HG02763 (cell line): ENCODE results near the gene KRTAP10-3.
"Not testable (repeated sequence)": the region's sequence is repeated elsewhere in the genome, so short reads cannot be mapped to it uniquely, and the experiment has no call there.

Source experiments
- ATAC-seq: cut with Tn5 transposase; IDR thresholded peaks from one replicate; pipeline ENCODE4 v1.9.1; 2021; ENCODE audit warnings: mild to moderate bottlenecking, moderate library complexity; ENCODE audit not compliant: unreplicated experiment

The KRTAP10-3 gene

DNA sequence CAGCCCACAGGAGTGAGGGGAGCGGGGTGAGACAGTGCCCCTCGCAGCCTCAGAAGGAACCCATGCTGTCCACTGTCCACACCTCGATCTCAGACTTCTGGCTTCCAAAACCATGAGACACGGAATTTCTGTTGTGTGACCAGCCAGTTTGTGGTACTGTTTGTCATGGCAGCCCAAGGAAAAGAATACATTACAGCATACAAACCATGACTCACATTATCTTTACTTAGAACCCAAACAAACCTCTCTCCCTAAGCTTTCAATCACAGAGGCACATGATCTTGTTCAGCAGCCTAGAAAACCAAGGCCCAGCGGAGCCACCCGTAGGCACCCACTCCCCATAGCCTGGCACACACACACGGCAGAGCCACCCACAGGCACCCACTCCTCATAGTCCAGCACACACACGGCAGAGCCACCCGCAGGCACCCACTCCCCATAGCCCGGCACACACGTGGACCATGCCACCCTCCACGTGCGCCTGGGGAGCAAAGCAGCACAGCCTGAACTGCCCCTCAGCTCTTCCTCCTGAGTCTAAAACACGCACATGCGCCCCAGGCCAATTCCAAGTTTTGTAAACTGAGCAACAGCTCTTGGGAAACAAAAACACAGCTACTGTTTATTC lies 14.5 kb upstream of the KRTAP10-3 start:
- no peak for ATAC-seq

DNA sequence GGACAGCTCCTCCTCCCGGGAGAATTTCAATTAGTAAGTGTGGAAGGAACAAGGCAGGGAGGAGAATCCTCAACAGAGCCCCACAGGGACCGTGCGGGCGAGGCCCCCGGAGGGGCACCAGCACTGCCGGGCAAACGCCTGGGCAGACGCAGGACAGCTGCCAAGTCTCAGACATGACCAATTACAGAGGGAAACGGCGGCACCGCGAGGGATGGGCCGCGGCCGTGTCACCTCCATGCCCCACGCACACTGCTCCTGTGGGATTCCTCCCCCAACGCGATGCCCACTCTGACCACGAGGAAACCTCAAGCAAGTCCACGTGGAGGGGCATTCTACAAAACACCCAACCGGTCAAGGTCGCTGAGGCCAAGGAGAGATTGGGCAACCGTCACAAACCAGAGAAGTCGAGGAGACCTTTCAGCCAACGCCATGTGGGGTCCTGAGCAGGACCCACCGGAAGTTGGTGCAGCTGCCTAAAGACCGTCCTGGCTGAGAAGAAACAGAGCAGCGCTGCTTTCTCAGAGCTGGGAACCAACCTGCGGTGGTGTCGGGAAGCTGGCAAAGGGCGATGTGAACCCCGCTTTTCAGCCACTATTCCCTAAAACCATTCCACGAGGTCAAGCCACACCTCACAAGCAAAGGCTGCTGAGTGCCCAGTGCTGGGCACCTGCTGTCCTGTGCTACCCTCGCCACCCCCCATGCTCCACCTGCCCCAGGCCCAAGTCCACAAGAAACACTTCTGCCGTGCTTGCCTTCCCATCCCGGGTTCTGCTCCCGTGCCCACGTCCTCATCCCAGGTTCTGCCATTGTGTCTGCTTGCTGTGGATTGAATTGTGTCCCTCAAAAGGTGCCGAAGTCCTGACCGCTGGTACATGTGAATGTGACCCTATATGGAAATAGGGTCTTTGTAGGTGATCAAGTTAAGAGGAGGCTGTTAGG lies 13.5 kb upstream of the KRTAP10-3 start:
- ATAC-seq, result no peak

DNA sequence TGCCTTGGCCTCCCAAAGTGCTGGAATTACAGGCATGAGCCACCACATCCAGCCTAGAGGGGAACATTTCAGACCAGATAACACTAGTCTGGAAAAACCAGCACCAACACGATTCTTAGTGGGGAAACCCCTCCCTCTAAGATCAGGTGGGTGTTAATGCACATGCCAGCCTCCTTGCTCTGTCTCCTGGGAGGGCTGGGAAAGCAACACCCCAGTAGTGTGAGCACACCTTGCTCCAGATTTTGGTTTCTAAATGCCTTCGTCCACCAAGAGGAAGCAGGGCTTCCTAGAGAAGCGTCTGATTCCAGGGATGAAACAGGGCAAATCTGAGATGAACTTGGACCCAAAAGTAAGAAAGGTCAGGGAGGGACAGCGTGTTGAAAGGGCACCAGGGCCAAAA lies 12.7 kb upstream of the KRTAP10-3 start:
- ATAC-seq, result no peak

DNA sequence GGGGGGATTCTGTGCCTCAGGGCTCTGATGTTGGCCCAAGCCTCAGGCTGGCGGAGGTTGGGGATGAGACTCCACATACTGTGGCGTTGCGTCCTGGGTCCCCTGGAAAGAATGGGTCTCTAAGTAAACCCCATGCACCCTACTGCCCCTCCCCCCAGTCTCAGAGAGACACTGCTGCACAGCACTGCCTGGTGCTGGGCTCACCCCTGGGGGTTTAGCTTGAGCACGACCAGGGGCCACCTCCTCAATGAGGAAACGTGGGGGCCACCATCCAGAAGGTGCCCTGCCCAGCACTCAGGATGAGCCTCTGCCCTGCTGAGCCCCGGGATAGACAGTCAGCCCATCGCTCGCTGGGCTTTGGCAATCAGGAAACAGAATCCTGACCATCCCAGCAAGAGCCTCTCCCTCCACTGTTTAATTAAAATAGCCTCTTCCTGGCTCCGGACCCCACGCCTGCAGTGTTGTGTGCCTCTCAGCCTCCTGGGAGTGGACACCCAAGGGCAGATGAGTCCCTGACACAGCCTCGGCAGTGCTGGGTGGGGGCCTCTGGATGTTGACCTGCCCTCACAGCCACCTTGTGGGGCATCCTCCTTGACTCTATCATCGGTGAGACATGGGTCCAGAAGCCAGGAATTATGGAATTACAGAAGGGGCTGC lies 11.4 kb upstream of the KRTAP10-3 start:
- ATAC-seq, result no peak

DNA sequence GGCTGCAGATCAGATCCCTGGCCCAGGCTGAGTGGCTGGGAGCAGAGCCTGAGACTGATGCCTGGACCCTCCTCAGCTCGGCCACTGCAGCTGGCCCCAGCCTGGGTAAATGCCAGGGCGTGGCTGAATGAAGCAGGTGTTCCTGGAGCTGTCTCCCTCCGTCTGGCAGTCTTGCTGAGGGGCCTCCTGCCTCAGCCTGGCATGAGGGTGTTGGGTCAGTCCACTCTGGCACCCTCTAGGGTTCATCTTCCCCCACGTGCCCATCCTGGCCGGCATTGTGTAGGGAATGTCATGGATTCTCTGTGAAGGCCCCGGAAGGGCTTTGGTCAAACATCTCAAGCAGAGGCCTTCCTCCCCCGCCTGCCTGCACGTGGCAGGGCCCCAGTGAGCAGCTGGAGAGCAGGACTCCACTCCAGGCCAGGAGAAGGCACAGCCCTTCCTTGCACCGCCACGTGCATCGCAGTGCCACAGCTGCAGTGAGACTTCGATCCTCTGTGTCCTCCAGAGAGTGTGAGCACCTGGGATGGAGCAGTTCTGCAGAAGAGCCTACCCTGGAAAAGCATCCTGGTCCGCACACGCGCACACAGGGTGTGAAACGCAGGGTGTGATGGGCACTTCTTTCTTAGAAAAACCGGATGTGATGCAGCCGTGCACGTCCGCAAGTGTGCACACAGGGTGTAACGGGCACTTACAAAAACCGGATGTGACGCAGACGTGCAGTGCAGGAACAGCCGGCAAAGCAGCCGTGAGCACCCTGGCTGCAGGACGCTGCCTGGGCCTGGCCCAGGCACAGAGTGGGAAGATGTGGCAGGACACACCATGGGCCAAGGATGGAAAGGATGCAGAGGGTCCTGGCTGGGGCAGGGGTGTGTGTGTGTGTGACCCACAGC lies 10.3 kb upstream of the KRTAP10-3 start:
- no peak for ATAC-seq

DNA sequence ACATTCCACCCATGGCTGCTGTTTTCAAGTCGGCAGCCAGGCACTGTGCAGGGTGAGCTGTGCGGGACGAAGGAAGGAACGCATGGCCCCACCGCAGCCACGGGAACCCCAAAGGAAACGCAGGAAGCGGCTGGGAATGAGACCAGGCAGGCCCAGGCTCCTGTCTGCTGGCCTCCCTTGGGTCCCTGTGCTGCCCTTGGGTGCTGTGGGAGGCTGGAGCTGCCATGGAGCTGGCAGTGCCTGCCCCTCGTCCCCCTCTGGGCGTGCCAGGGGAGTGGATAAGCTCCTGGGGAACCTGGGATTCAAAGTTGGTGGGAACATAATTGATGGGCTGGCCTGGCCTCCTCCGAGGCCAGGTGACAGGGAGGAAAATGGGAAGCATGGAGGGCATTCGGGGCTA lies 9.7 kb upstream of the KRTAP10-3 start:
- no peak for ATAC-seq

DNA sequence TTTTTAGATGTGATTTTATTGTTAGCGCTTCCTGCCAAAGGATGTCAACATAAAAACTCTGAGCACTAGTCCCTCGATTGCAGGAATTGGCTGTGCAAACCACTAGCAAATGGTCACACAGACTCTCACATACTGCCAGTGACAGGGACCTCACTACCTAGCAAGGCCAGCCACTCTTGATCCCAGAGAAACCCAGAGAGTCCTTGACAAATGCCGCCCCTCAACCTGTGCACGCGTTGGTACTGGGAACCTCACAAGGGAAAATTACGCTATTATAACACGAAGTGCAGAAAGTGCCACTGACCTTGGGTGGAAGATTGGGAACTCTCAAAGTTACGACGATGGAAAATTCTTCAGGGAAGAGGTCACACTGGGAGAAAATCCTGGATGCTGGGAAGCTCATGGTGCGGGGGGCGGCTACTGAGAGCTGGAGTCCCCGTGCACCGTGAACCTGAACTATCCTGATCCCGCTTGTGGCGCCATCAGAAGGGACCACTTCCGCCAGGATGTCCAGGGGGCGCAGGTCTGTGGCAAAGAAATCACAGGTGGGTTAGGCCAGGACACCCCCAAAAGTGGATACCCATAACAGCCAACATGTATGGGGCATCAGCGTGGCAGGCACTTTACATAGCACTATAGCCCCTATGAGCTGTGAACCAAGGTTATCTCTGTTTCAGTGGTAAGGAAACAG lies 9.0 kb upstream of the KRTAP10-3 start:
- no peak for ATAC-seq

DNA sequence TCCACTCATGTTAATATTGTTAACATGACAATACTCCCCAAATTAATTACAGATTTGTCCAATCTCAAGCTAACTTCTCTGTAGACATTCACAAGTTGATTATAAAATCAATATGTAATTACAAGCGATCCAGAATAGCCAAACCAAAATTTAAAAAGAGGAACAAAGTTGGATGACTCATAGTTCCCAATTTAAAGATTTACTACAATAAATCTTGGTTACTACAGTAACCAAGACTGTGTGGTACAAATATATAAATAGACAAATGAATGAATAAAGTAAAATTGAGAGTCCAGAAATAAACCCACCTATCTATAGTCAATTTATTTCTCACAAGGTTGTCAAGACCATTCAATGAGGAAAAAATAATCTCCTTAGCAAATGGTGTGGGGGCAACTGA lies 7.8 kb upstream of the KRTAP10-3 start:
- no peak for ATAC-seq

DNA sequence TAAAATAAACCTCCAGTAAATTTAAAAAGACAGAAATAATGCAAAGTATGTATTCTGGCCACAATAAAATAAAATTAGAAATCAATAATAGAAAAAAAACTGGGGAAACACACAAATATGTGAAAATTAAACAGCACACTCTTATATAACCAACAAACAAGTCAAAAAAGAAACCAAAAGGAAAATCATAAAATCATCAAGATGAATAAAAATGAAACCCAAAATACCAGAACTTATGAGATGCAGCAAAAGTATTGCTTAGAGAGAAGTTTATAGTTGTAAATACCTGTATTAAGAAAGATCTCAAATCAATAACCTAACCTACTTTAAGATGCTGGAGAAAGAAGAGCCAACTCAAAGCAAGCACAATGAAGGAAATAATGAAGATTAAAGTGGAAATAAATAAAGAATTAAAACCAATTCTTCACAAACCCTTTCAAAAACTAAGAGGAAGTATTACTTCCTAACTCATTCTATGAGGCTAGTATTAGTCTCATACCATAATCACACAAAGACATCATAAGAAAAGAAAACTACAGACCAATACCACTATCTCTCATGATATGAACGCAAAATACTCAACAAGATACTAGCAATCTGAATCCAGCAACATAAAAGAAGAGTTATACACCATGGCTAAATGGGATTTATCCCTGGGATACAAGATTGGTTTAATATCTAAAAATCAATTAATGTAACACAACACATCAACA lies 6.4 kb upstream of the KRTAP10-3 start:
- no peak for ATAC-seq

DNA sequence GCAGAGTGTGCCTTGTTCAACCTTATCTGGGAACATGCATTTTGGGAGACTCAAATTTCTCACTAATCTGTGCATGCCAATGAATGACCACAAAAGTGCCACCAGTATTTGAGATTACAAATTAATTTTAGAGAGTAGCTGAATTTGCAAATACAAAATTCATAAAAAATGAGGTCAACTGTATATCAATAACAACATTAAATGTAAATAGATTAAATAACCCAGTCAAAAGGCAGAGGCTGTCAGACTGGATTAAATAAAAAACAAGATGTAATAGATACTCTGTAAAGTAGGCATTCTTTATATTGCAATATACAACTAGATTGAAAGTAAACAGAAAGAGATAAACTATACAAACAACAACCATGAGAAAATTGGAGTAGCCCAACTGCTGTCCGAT lies 5.5 kb upstream of the KRTAP10-3 start:
- no peak for ATAC-seq

DNA sequence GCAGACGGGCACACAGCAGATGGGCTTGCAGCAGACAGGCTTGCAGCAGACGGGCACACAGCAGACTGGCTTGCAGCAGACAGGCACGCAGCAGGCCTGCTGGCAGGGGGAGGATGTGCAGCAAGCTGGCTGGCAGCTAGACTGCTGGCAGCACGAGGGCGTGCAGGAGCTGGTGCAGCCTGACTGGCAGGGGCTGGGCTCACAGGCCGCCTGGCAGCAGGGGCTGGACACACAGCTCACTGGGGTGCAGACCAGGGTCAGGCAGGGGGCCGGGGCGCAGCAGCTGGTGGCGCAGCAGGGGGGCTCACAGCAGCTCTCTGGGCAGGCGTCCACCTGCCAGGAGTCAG lies 293 bp downstream of the KRTAP10-3 start:
- not testable (repeated sequence) for ATAC-seq

DNA sequence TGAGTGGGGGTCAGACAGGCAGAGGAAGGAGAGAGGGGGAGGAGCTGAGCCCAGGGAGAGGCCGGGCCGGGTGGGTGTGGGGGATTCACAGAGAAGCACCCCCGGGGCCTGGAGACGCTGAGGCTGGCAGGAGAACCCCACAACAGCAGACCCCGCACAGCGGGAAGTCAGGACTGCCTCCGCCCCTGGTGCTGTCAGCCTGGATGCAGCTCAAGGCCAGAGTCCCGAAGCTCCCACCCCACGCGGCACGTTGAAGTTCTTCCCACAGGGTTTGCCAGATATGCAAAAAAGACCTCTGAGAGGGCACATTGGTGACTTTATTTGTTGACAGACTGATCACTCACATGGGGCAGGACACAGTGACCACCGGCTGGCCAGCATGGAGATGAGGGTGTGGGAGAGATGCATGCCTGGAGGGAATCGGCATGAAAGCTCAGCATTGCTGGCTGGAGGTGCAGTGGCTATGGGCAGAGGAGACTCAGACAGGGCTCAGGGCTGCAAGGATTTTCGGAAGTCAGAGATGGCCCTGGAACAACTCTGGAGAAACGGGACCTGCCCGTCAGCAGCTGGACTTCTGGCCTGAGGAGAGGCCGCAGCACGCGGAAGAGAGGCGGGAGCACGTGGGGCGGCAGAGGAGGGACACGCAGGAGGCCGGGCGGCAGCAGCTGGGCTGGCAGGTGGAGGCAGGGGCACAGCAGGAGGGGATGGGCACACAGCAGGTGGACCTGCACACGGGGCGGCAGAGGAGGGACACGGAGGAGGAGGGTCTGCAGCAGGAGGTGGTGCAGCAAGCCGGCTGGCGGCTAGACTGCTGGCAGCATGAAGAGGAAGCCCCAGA lies 885 bp downstream of the KRTAP10-3 start:
- no peak for ATAC-seq

DNA sequence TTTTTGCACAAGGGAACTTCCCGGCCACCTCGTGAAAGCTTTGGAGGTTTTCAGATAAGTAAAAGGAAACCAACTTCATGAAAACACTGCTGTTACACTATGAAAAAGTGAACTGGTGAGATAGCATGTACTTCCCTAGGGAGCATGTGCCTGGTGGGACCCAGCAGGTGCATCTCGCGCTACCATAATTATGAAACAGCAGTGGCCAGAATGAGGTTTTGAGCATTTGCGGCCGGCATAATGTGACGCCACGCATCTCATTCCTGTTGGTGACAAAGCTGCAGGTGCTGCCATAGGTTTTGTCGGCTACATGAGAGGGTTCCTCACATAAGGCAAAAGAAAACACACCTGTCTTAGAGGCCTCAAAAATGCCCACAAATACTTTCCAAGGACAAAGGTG lies 1.7 kb downstream of the KRTAP10-3 start:
- ATAC-seq, result no peak

DNA sequence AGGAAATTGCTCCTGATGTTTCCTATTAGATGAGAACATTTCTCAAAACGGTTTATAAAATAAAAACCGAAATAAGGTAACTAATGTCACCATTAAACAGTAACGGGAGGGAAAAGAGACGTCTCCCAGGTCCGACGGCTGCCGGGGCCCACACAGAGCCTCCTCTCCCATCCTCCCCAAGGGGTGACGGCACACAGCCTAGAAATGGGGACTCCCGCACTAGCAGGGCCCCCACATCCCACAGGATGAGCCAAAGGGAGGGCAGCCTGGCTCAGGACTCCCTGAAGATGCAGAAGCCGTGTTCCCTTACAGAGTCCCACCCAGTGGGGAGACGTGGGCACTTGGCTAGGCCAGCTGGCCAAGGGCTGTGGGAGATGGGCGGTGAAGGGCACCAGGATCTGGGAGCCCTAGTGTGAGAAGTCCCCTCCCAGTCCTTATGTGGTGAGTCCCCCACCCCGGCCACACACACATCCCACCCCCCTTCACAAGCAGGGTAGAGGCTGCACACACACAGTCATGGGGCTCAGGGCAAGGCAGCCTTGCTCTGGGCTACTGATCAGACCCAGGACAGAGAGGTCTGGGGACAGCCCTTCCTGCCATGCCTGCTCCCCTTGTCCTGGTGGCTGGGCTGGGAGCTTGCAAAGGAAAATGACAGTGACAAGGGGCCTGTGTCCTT lies 3.3 kb downstream of the KRTAP10-3 start:
- ATAC-seq, result no peak

DNA sequence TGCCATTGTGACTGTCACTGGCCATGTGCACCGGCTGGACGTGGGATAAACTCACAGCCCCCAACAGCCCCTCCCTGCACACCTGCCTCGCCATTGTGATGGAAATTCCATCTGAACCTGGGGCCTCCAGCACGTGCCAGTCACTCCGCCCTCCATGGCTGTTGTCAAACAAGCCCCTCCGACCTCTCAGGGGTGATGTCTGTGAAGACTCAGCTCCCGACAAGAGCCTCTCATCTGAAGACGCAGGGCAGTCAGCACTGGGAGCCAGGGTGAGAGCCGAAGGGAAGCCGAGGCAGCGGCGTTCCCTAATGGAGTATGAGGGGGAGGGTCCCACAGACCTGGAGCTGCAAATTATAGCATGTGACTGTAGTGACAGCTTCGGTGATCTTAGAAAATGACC lies 5.9 kb downstream of the KRTAP10-3 start:
- no peak for ATAC-seq

DNA sequence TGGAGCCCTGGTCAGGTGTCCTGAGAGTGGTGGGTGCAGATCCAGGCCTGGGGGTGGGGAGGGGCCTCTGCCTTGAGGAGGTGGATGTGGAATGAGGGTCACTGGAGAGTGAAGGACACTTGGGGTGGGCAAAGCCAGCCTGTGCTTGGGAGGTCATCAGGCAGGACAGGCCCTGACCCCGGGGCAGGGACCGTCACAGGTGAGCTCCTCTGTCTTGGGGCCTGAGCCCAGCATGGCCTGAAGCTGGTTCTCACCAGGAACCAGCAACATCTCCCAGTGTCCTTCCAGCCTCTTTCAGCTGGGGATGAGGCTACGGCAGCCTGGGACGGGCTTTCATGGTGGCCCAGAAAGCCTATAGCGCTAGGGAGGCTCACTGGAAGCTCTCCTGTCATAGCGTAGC lies 6.5 kb downstream of the KRTAP10-3 start:
- no peak for ATAC-seq

DNA sequence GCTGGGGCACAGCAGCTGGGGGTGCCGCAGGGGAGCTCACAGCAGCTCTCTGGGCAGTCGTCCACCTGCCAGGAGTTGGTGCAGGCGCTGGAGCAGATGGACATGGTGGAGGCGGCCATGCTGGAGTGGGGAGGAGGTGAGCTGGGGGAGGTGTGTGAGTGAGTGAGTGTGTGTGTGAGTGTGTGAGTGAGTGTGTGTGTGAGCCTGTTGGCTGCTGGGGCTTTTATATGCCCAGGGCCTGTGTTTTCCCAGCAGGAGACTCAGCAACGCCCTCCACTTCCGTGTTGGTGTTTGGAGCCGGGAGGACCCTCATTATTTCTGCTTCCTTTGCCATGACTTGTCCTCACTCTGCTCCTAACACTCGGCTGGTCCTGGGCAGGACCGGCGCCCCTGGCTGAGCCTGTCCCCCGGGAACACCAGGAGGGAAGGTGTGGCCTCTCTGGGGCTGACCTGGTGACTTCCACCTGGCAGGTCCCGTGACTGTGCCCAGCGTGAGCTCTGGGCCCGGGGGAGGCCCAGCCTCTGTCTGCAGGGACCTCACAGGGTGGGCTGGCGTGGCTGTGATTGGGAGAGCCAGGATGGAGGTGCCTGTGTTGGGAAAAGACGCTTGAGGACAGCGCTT lies 7.1 kb downstream of the KRTAP10-3 start, which contains the start of gene KRTAP10-2:
Gene KRTAP10-2 (minus strand): TSS at position 166 of the 622 bp plus-strand sequence. CDS start 47 bp downstream, at position 119.
- ATAC-seq, result no peak

DNA sequence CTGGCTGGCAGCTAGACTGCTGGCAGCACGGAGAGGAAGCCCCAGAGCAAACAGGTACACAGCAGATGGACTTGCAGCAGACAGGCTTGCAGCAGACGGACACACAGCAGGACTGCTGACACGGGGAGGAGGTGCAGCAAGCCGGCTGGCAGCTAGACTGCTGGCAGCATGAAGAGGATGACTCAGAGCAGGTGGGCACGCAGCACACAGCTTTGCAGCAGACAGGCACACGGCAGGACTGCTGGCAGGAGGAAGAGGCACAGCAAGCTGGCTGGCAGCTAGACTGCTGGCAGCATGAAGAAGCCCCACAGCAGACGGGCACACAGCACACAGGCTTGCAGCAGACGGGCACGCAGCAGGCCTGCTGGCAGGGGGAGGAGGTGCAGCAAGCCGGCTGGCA lies 7.8 kb downstream of the KRTAP10-3 start:
- ATAC-seq, result no peak
